Measurements from ENCODE around the gene ARL8A. TPM values are rescaled to one million over a fixed set of nuclear protein-coding genes. Genes with fewer than 3 reads are reported as not detected.

Gene ARL8A
- total and polyA plus RNA-seq, 2 experiments from 2014 or later: 32.5 to 33.9 TPM

GRCh38 chr1:202084791-202085681 lies 59.5 kb downstream of the ARL8A start:
- no peak overlapping the region for H2AFZ ChIP-seq
- no peak for DNase-seq
- H4K20me1 ChIP-seq (ENCODE audit: insufficient read depth): no peaks in the 10 kb centered on the region
- H3K27ac ChIP-seq: no peak overlapping the region
- no peak overlapping the region for H3K9ac ChIP-seq
- no peaks in the 10 kb centered on the region for H3K9me3 ChIP-seq (ENCODE audit: low read depth)
- H3K4me2 ChIP-seq (ENCODE audit: unreplicated experiment): no peak overlapping the region
- no peaks in the 10 kb centered on the region for H3K4me1 ChIP-seq (ENCODE audit: insufficient read depth)
- H3K36me3 ChIP-seq (ENCODE audit: low read depth): no peaks in the 10 kb centered on the region
- H3K9me2 ChIP-seq (ENCODE audit: insufficient read depth): no peaks in the 10 kb centered on the region
- H3K4me3 ChIP-seq: no peak overlapping the region
- no peaks in the 10 kb centered on the region for H3K79me2 ChIP-seq (ENCODE audit: insufficient read depth)
- H3K27me3 ChIP-seq (replicated peaks; ENCODE audit: insufficient read depth): no peaks in the 10 kb centered on the region; the same call in 1 of the 2 replicates
- TF ChIP-seq EZH2phosphoT487 (IDR thresholded peaks at IDR 0.05; ENCODE audit: insufficient read depth, low read depth): no peak
- no peak for TF ChIP-seq EZH2 (IDR thresholded peaks at IDR 0.05; ENCODE audit: insufficient read depth, poor library complexity, severe bottlenecking)
- WGBS, 2 experiments (ENCODE audit: low coverage in 1 of 2, low lambda C conversion rate in 2 of 2, missing lambda C conversion rate in 2 of 2): 43 to 45% methylated on average over 14 to 16 of the region's 16 CpGs
- H3F3A ChIP-seq (ENCODE audit: insufficient read depth): no peaks in the 10 kb centered on the region
- in situ Hi-C loops (cut with MboI): no loop called here

Small RNAs within 50 kb of the gene (small RNA-seq; reads per million reads assigned to genes)
- gene CRIP1P3 (ENCODE audit: low read depth, low replicate concordance): not detected

Other genes with a start within 250 kb of the ARL8A start
- 7.8 and 8.9 TPM in 2 replicates for gene LMOD1, start 198.2 kb downstream of the ARL8A start, total RNA-seq (2014; rRNA removed; shearing (Covaris generic))
- 6.1 and 6.3 TPM in 2 replicates for gene LMOD1, start 198.2 kb downstream of the ARL8A start, polyA plus RNA-seq (2016; fragmentation: Nextera tagmentation; extraction: Ambion mirVana)
- gene TIMM17A, start 189.2 kb downstream of the ARL8A start, total RNA-seq (2014; rRNA removed; shearing (Covaris generic)): 56.4 and 68.8 TPM in 2 replicates
- 116 and 123 TPM in 2 replicates for gene TIMM17A, start 189.2 kb downstream of the ARL8A start, polyA plus RNA-seq (2016; fragmentation: Nextera tagmentation; extraction: Ambion mirVana)
- gene RNPEP, start 162.1 kb downstream of the ARL8A start, total RNA-seq (2014; rRNA removed; shearing (Covaris generic)): 80.5 and 83.6 TPM in 2 replicates
- 68.6 and 70.7 TPM in 2 replicates for gene RNPEP, start 162.1 kb downstream of the ARL8A start, polyA plus RNA-seq (2016; fragmentation: Nextera tagmentation; extraction: Ambion mirVana)
- under 0.01 TPM in 1 of 2 replicates, not detected in the other for gene ELF3, start 134.2 kb downstream of the ARL8A start, total RNA-seq (2014; rRNA removed; shearing (Covaris generic))
- not detected in 2 replicates for gene ELF3, start 134.2 kb downstream of the ARL8A start, polyA plus RNA-seq (2016; fragmentation: Nextera tagmentation; extraction: Ambion mirVana)
- not detected in 2 replicates for gene GPR37L1, start 21.8 kb downstream of the ARL8A start, total RNA-seq (2014; rRNA removed; shearing (Covaris generic))
- 0.03 TPM in 1 of 2 replicates, not detected in the other for gene GPR37L1, start 21.8 kb downstream of the ARL8A start, polyA plus RNA-seq (2016; fragmentation: Nextera tagmentation; extraction: Ambion mirVana)
- gene PTPN7, start 15.9 kb upstream of the ARL8A start, total RNA-seq (2014; rRNA removed; shearing (Covaris generic)): not detected in 2 replicates
- 0.16 TPM in 1 of 2 replicates, not detected in the other for gene PTPN7, start 15.9 kb upstream of the ARL8A start, polyA plus RNA-seq (2016; fragmentation: Nextera tagmentation; extraction: Ambion mirVana)
- not detected in 2 replicates for gene LGR6, start 49.1 kb upstream of the ARL8A start, total RNA-seq (2014; rRNA removed; shearing (Covaris generic))
- gene LGR6, start 49.1 kb upstream of the ARL8A start, polyA plus RNA-seq (2016; fragmentation: Nextera tagmentation; extraction: Ambion mirVana): not detected in 2 replicates
- 12.5 and 18.9 TPM in 2 replicates for gene UBE2T, start 197.2 kb upstream of the ARL8A start, total RNA-seq (2014; rRNA removed; shearing (Covaris generic))
- gene UBE2T, start 197.2 kb upstream of the ARL8A start, polyA plus RNA-seq (2016; fragmentation: Nextera tagmentation; extraction: Ambion mirVana): 39.6 and 41.1 TPM in 2 replicates
- 2.3 and 14.6 TPM in 2 replicates for gene PPP1R12B, start 204.0 kb upstream of the ARL8A start, total RNA-seq (2014; rRNA removed; shearing (Covaris generic))
- 2.5 and 3.6 TPM in 2 replicates for gene PPP1R12B, start 204.0 kb upstream of the ARL8A start, polyA plus RNA-seq (2016; fragmentation: Nextera tagmentation; extraction: Ambion mirVana)